Right lobe of liver (tissue), 6 donors: ENCODE results near the gene USP4. TPM values are rescaled to one million over a fixed set of nuclear protein-coding genes. Genes with fewer than 3 reads are reported as not detected.

Experiments
- ATAC-seq, 4 donors: fragments of 200-7000 bp; cut with Tn5 transposase; one replicate each; pipeline ENCODE4 v1.9.1; 2020; ENCODE audit warnings: mild to moderate bottlenecking in 4 of 4, moderate library complexity in 4 of 4
- DNase-seq, 3 donors: peaks; one replicate each; pipeline ENCODE4 v3.0.0-alpha.2; 2020
- H3K27ac ChIP-seq, 3 donors: fragments of 200-600 bp; one replicate each; pipeline ENCODE4 v1.8.0; 2022
- H3K27me3 ChIP-seq, 2 donors: fragments of 200-600 bp; one replicate each; pipeline ENCODE4 v1.8.0; 2022
- H3K36me3 ChIP-seq, 4 donors: fragments of 200-600 bp; sonication (generic) in 1 of 4; one replicate each; pipeline versions ENCODE4 v1.5.1 to v1.8.0; 2017 to 2022; ENCODE audit warnings: control low read depth in 1 of 4
- H3K4me1 ChIP-seq, 4 donors: fragments of 200-600 bp; sonication (generic) in 1 of 4; one replicate each; pipeline versions ENCODE4 v1.5.1 to v1.8.0; 2017 to 2022; ENCODE audit warnings: control low read depth in 1 of 4
- H3K4me3 ChIP-seq, 3 donors: fragments of 200-600 bp; one replicate each; pipeline ENCODE4 v1.8.0; 2022
- H3K9me3 ChIP-seq, 4 donors: fragments of 200-600 bp; sonication (generic) in 1 of 4; one replicate each; pipeline versions ENCODE4 v1.5.1 to v1.8.0; 2017 to 2022; ENCODE audit warnings: control low read depth in 1 of 4
- POLR2A ChIP-seq: fragments of 450-650 bp; IDR thresholded peaks from one replicate; pipeline ENCODE4 v1.6.1; 2017; ENCODE audit warnings: antibody characterized with exemption, mild to moderate bottlenecking
- WGBS: methylation state at CpG from one replicate; pipeline ENCODE4 v1.1.6; 2018; ENCODE audit warnings: low coverage, low lambda C conversion rate; ENCODE audit not compliant: insufficient coverage; ENCODE audit errors: missing lambda C conversion rate; 5-methylcytosine and 5-hydroxymethylcytosine counted together
- intact Hi-C, 2 donors: fragments of 100-400 bp; cut with DNase I; formaldehyde crosslinking; loops; one replicate each; pipeline versions ENCODE4 v1.11.2 to v1.14.1; 2022
- total RNA-seq, 6 experiments: library from RNA; depleted of rRNA in 2 of 6; stranded (reverse); fragments of >200 nt in 2 of 6; fragmentation: NEBNext Ultra II Directional in 3 of 6; extraction: Animal tissue kit (Norgen Biotek cat#: 25700) in 3 of 6; gene quantifications; one replicate each; pipeline versions ENCODE4 v1.1.0 to v1.2.4, GENCODE V29; 2016 to 2023
- TF ChIP-seq, protein P1 (sequence below), 4 donors: fragments of 200-600 bp in 3 of 4; fragments of 450-650 bp in 1 of 4; IDR thresholded peaks; one replicate each; pipeline versions ENCODE4 v1.5.1 to v1.8.0; 2016 to 2022; ENCODE audit warnings: antibody characterized with exemption in 4 of 4, mild to moderate bottlenecking in 2 of 4
- donor health status: DM: no; HTN: yes; CAD: no.
- donor health status: DM: no; HTN: no; CAD: no.
- donor health status: DM: no; HTN: no; CAD: no.
- donor health status: DM: no; HTN: yes; CAD: no.
- donor health status: DM: no; HTN: yes; CAD: no.

USP4 gene
- total RNA-seq, 6 experiments from 2014 or later: 10.0 to 26.3 (median 22.2) TPM

GRCh38 chr3:49305608-49306007 is 34.2 kb downstream of the USP4 start:
- no peak overlapping the region for H3K4me3 ChIP-seq
- 95% methylated on average over 5 of the region's 5 CpGs for WGBS
- no peaks in the 10 kb centered on the region for H3K9me3 ChIP-seq
- intact Hi-C loops: no loop called here
- no peak for ATAC-seq
- H3K27me3 ChIP-seq: no peaks in the 10 kb centered on the region
- no peaks in the 10 kb centered on the region for H3K4me1 ChIP-seq
- no peak for DNase-seq
- no peak overlapping the region for H3K27ac ChIP-seq
- peaks cover 0 to 81% (median 19%) of the 10 kb centered on the region in 4 donors for H3K36me3 ChIP-seq
- TF ChIP-seq, protein P1, sequence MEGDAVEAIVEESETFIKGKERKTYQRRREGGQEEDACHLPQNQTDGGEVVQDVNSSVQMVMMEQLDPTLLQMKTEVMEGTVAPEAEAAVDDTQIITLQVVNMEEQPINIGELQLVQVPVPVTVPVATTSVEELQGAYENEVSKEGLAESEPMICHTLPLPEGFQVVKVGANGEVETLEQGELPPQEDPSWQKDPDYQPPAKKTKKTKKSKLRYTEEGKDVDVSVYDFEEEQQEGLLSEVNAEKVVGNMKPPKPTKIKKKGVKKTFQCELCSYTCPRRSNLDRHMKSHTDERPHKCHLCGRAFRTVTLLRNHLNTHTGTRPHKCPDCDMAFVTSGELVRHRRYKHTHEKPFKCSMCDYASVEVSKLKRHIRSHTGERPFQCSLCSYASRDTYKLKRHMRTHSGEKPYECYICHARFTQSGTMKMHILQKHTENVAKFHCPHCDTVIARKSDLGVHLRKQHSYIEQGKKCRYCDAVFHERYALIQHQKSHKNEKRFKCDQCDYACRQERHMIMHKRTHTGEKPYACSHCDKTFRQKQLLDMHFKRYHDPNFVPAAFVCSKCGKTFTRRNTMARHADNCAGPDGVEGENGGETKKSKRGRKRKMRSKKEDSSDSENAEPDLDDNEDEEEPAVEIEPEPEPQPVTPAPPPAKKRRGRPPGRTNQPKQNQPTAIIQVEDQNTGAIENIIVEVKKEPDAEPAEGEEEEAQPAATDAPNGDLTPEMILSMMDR (IDR thresholded peaks at IDR 0.05): no peak
- TF ChIP-seq POLR2A: no peak

DNA sequence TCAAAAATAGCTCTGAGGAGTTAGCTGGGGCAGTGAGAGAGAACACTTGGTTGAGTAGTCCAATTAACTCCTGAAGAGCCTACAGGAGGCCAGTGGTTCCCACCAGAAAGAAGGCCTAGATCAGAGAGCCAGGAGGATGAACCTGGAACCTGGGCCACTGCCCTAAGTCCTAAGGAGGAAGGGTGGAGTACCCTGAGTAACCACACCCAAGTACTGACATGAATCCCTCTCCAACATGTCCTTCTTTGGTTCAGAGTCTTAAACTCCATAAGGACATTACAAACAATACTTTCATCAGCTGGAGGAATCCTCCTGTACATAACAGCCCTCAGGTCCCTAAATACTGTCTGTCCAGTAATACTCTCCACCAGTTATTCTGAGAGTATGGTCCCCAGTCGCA is 37.2 kb downstream of the USP4 start:
- H3K9me3 ChIP-seq: no peaks in the 10 kb centered on the region
- H3K27ac ChIP-seq: no peak overlapping the region
- intact Hi-C loops: no loop called here
- no peak overlapping the region for H3K4me3 ChIP-seq
- H3K36me3 ChIP-seq: peaks cover 4 to 90% (median 30%) of the 10 kb centered on the region in 4 donors
- no peaks in the 10 kb centered on the region for H3K27me3 ChIP-seq
- ATAC-seq: no peak
- H3K4me1 ChIP-seq: no peaks in the 10 kb centered on the region
- no peak for TF ChIP-seq POLR2A
- TF ChIP-seq, protein P1 (IDR thresholded peaks at IDR 0.05): no peak
- DNase-seq: no peak
- no CpG with 5 or more reads among the region's 1 CpG for WGBS

DNA sequence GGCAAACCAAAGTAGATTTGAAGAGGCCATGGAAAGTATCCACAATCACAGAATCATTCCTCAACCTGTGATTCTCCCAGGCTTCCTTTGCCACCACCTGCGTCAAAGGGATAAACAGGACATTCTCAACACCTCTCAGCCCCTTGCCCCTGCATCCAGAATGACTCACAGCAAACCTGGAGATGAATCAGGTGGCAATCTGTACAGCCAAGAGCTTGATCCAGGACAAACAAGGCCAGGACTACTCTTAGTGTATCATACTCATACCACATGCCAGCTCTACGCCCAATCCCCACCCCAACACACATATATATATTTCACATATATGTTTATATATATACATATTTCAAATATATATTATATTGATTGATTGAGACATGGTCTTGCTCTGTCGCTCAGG is 39.3 kb downstream of the USP4 start:
- TF ChIP-seq, protein P1 (IDR thresholded peaks at IDR 0.05): no peak
- TF ChIP-seq POLR2A: no peak
- no peaks in the 10 kb centered on the region for H3K27me3 ChIP-seq
- no peaks in the 10 kb centered on the region for H3K9me3 ChIP-seq
- H3K4me1 ChIP-seq: no peaks in the 10 kb centered on the region
- no peak for DNase-seq
- no peak for ATAC-seq
- 100% methylated on average over 2 of the region's 3 CpGs for WGBS
- no peak overlapping the region for H3K4me3 ChIP-seq
- intact Hi-C loops: no loop called here
- no peak overlapping the region for H3K27ac ChIP-seq
- H3K36me3 ChIP-seq: peaks cover 4 to 82% (median 35%) of the 10 kb centered on the region in 4 donors

GRCh38 chr3:49298511-49298910 is 41.3 kb downstream of the USP4 start:
- Histone ChIP-seq H3K27ac (no peak overlapping the region), H3K9me3 (no peaks in the 10 kb centered on the region), H3K27me3 (no peaks in the 10 kb centered on the region), H3K36me3 (peaks cover 13 to 78% (median 37%) of the 10 kb centered on the region in 4 donors), H3K4me1 (no peaks in the 10 kb centered on the region), H3K4me3 (no peak overlapping the region)
- TF ChIP-seq, protein P1 (IDR thresholded peaks at IDR 0.05): no peak
- no peak for TF ChIP-seq POLR2A
- intact Hi-C loops: no loop called here
- DNase-seq (no peak), ATAC-seq (no peak)
- WGBS: 92% methylated on average over 7 of the region's 7 CpGs
